NCI-H460 (cell line): Measurements from ENCODE around the gene SCLT1. TPM values are rescaled to one million over a fixed set of nuclear protein-coding genes. Genes with fewer than 3 reads are reported as not detected.
"Not testable (repeated sequence)": the region's sequence is repeated elsewhere in the genome, so short reads cannot be mapped to it uniquely, and the experiment has no call there.

ENCODE experiments used
- DNase-seq: peaks from one replicate; pipeline ENCODE4 v3.0.0-alpha.2; 2016; ENCODE audit warnings: low read depth; ENCODE audit errors: extremely low read depth
- total RNA-seq: library from RNA; depleted of rRNA; stranded (reverse); fragments of >200 nt; shearing (Covaris generic); gene quantifications from 2 replicates; pipeline ENCODE4 v1.2.3, GENCODE V29; 2014

The SCLT1 gene
- total RNA-seq, 1 experiment from 2014 or later: 17.1 TPM

- no peak for DNase-seq
Observed at GRCh38 chr4:129080129-129080528, 13.2 kb downstream of the SCLT1 start.

- no peak for DNase-seq
Observed at GRCh38 chr4:129077326-129077725, 16.0 kb downstream of the SCLT1 start.

- DNase-seq: not testable (repeated sequence)
Observed at GRCh38 chr4:129069537-129069936, 23.8 kb downstream of the SCLT1 start.

GRCh38 chr4:129064717-129065116, 28.6 kb downstream of the SCLT1 start:
- DNase-seq: no peak

- no peak for DNase-seq
Observed at GRCh38 chr4:129063640-129064039, 29.7 kb downstream of the SCLT1 start.

- no peak for DNase-seq
Observed at GRCh38 chr4:129062580-129062979, 30.8 kb downstream of the SCLT1 start.

GRCh38 chr4:129059028-129059427, 34.3 kb downstream of the SCLT1 start:
- DNase-seq: no peak

GRCh38 chr4:129046055-129046959, 47.0 kb downstream of the SCLT1 start:
- DNase-seq: no peak

GRCh38 chr4:129043523-129043922, 49.8 kb downstream of the SCLT1 start:
- DNase-seq: peak; percentile 8

GRCh38 chr4:129040471-129040870, 52.9 kb downstream of the SCLT1 start:
- no peak for DNase-seq

GRCh38 chr4:129037093-129037492, 56.2 kb downstream of the SCLT1 start:
- DNase-seq: no peak

- no peak for DNase-seq
Observed at GRCh38 chr4:129014566-129015509, 78.5 kb downstream of the SCLT1 start.

GRCh38 chr4:129008096-129008495, 85.2 kb downstream of the SCLT1 start:
- no peak for DNase-seq

GRCh38 chr4:128986908-128987307, 106.4 kb downstream of the SCLT1 start:
- DNase-seq: no peak

- DNase-seq: no peak
Observed at GRCh38 chr4:128986019-128986418, 107.3 kb downstream of the SCLT1 start.

- no peak for DNase-seq
Observed at GRCh38 chr4:128983771-128984485, 109.4 kb downstream of the SCLT1 start.

- DNase-seq: no peak
Observed at GRCh38 chr4:128981377-128981776, 112.0 kb downstream of the SCLT1 start.

- no peak for DNase-seq
Observed at GRCh38 chr4:128980816-128981326, 112.5 kb downstream of the SCLT1 start.

GRCh38 chr4:128979934-128980333, 113.4 kb downstream of the SCLT1 start:
- peak; percentile 28 for DNase-seq

- DNase-seq: no peak
Observed at GRCh38 chr4:128978985-128979384, 114.4 kb downstream of the SCLT1 start.
